Fibroblast of skin of right quadriceps (primary cell): ENCODE data around the gene SEPTIN2.
A peak's percentile ranks its signal among the peaks of the same experiment; 100 is the strongest.
"Not testable (repeated sequence)": the region's sequence is repeated elsewhere in the genome, so short reads cannot be mapped to it uniquely, and the experiment has no call there.

Source experiments
- DNase-seq: peaks from one replicate; pipeline ENCODE4 v3.0.0-alpha.2; 2013

The SEPTIN2 gene

GRCh38 chr2:241315879-241316631 is at the start of gene SEPTIN2:
TSS of gene SEPTIN2 (plus strand) at chr2:241315925. CDS start at chr2:241324233, 8,308 bp downstream.
- DNase-seq: peak; percentile 69

DNA sequence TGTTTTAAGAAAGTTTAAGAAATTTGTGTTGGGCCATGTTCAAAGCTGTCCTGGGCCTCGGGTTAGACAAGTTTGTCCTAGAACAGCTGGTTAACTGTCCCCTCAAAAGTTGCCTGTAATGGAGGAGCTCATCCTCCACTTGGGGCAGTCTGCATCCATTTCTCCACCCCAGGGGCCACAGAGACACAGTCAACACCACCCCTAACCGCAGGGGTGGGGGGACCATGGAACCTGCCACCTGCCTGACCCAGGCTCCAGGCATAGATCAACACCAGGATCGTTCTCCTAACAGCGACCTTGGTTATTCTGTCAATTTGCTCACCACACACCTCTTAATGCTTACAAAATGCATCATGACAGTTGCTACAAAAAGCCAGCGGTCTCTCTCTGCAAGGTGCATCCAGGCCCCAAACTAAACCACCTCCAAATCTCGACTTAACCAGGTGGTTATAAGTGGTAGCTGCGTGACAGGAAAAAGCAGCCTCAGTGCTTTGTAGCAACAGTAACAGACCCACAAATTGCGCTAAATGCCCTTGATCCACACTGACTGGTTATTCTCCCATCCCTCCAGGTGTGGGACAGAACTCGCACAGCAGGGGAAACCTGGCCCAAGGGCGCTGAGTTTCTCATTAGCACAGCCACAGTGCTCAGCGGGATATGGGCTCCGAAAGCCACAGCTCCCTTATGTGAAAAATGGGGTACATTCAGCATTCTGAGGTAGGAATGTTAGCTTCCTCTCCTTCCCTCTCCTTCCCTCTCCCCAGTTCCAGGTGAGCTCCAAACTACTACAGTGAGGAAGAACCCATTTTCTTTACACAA is 48.3 kb upstream of the SEPTIN2 start:
- DNase-seq: no peak

GRCh38 chr2:241268306-241268705 is 47.4 kb upstream of the SEPTIN2 start:
- no peak for DNase-seq

DNA sequence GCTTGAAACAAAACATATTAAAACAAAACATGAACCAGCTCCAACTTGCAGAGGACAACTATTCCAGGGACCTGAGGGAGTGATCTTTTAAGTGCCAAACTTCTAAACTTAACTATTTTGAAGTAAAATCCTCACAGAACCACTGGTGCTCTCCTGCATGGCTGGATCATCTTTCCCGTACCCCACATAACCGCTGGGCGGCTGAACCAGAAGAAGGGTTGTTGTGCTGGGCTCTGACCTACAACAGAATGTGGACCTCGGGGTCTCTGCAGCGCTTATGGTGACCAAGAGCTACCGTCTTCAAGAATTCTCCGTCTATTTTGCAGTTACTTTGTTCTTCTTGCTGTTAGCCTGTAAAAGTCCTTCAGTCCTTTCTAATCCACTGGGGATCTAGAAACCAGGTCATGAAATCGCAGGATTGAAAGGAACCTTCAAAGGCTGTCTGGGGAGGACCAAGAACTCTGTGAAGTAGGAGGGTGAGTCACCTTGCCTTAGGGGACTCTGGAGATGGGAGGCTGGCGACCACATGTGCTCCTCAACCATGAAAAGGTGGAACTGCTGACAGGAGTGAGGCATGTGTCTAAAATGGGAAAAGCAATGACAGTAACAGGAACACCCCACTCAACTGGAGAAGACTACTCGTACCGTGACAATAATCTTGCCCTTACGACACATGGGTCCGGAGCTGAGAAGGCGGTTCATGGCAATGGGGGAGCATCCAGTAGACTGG is 46.8 kb upstream of the SEPTIN2 start:
- DNase-seq: peak; percentile 45

DNA sequence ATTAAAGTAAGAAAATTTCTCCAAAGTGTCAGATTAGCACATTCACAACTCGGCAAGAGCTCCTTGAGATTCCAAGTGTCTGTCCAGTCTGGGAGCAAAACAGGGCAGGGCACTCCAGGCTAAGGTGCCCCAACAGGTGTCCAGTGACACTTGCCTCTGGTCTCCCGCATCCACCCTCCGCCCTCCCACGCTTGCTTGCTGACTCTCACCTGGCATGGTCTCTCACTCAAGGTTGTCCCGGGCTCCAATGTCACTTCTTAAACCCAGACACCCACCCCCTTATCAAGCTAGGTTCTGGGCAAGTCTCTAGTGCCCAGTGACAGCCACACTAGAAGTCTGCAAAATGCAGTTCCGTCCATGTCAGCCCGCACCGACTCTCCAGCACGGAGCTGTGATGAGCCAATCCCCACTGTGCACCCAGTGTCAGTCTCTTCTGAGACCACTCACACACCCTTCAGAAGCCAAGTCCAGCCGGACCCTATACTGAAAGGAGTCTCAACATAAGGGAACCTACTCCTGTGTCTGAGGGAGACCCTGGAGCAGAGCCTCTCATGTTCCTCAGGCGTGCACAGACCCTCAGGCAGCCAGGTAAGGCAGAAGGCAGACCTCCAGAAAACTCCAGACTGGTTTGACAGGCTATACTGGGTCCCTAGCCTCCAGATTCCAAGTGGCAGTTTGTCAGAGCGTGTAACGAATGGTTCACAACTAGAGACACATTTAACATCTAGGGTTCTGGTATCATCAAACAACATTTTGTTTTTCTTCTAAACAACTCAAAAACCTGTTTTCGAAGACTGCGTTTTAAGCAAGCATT is 45.8 kb upstream of the SEPTIN2 start:
- DNase-seq: no peak

DNA sequence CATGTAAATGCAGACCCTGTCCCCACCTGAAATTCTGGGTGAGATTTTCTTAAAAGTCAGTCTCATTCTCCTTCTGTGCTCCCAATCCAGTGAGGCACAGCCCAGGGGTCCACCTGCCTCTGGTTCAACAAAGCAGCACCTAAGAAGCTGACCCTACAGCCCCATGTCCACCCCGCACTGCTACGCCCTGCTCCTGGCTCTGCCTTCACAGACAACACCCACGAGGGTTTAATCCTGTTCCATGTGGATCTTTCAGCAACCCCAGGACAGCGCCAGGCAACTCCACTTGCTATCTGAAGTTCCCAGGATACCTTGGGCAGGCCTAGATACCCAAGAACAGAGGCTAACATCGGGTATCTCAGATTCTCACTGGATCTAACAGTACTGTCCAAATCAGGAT is 45.2 kb upstream of the SEPTIN2 start:
- DNase-seq: no peak

GRCh38 chr2:241271706-241272302 is 43.9 kb upstream of the SEPTIN2 start:
- peak; percentile 78 for DNase-seq

DNA sequence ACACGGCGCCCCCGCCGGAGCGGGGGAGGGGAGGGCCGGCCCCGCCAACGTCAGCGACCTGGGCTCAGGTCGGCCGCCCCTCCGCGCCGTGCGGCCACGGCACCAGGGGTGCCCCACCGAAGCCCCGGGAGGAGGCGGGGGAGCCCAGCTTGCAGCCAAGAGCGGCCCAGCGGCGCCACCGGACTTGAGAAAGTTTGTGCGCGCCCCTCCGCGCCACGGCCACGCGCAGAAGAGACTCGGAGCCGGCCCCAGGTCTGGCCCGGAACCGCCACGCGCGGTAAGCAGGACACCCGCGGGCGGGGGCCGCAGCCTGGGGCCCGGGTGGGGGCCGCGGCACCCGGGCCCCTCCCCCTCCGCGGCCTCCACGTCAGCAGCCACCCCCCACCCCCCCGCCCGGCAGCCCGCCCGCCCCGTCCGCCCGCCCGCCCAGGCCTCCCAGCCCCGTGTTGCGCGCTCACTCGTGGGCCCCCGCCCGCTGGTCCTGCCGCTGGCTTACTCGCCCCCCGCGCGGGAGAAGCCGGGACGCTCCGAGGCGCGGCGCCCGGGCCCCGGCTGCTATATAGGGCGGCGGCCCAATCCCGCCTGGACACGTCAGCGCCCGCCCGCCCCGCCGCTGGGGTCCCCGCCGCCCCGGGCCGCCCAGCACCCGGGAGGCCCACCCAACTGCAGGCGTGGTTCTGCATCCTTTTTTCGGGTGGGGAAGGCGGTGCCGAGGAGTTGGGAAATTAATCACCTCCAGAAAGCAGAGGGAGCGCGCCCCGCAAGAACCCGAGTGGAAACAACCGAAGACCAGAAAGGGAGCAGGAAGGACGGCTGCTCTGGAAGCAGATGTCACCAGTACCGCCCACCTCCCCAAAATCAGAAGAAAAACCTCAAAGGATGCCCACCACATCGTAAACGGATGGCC is 43.2 kb upstream of the SEPTIN2 start:
- DNase-seq: peak; percentile 80

GRCh38 chr2:241273210-241274020 is 42.3 kb upstream of the SEPTIN2 start:
- DNase-seq: no peak

DNA sequence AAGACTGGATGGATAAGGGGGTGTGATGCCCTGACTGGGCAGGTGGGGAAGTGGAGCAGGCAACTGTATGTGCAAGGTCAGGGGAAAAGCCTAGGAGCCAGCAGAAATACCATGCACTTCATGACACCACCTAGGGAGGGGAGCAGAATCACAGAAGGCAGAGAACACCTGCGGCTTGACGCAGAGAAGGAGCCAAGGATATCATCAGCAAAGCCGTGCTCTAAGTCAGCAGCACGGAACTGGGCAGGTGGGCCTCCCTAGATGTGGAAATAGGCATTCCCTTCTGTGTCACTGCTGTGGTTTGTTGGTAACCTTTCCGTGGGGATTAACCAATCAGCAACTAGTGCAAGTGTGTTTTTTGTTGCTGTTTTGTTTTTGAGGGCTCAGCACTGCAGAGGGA is 41.6 kb upstream of the SEPTIN2 start:
- DNase-seq: no peak

DNA sequence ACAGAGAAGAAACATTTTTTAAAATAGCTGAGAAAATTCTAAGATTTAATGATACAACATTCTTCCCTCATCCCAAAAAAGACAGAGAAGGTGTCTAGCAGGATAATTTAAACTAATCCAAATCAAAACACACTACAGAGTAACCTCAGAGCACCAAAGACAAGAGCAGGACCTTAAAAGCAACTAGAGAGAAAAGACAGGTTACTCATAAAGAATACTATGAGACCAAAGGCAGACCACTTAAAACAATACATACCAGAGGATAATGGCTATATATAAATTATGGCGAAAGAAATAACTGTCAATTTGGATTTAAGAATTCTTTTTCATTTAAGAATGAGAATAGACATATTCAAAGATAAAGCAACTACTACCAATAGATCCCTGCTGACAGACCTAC is 40.2 kb upstream of the SEPTIN2 start:
- no peak for DNase-seq

GRCh38 chr2:241275910-241276309 is 39.8 kb upstream of the SEPTIN2 start:
- DNase-seq: no peak

GRCh38 chr2:241278306-241278705 is 37.4 kb upstream of the SEPTIN2 start:
- not testable (repeated sequence) for DNase-seq

GRCh38 chr2:241279413-241279812 is 36.3 kb upstream of the SEPTIN2 start:
- peak; percentile 35 for DNase-seq

GRCh38 chr2:241279828-241280227 is 35.9 kb upstream of the SEPTIN2 start:
- DNase-seq: no peak

DNA sequence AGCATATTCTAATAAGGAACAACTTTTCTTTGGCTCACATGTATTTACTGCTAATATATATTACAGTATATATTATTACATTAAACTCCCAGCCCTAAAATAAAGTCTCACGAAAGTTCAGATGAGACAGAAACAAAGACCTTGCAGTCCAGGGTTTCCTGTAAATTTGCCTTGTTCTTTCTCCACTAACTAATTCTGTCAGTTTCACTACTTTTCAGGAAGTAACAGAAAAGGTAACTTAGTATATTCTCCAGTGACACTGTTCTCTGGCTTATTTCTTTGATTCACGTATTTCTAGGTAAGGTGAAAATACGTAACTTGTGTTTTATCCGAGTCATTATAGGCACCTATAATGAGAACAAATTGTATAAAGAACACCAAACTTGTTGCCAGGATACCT is 35.4 kb upstream of the SEPTIN2 start:
- DNase-seq: no peak

- no peak for DNase-seq
These were observed 33.2 kb upstream of the SEPTIN2 start for GRCh38 chr2:241282555-241282954.

GRCh38 chr2:241285596-241285995 is 30.1 kb upstream of the SEPTIN2 start:
- no peak for DNase-seq

DNA sequence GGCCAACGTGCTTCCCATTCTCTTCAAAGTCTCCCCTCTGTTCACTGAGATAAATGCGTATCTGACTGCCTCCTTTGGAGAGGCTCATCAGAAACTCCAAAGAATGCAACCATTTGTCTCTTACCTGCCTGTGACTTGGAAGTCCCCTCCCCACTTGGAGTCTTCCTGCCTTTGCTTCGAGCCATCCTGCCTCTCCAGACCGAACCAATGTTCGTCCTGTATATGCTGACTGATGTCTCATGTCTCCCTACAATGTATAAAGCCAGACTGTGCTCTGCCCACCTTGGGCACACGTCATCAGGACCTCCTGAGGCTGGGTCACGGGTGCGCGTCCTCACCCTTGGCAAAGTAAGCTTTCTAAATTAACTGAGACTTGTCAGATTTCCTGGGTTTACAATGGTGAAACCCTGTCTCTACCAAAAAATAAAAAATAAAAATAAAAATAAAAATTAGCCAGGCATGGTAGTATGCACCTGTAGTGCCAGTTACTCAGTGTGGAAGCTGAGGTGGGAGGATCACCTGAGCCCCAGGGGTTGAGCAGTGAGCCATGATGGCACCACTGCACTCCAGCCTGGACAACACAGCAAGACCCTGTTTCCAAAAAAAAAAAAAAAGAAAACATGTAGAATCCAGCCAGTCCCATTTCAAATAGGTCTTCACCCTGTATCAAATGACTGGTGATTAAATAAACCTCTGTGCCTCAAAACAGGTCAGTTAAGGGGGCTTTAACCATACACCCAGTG is 29.2 kb upstream of the SEPTIN2 start:
- no peak for DNase-seq
